Testis (tissue), 3 donors: ENCODE measurements around the gene CDKAL1. TPM values are rescaled to one million over a fixed set of nuclear protein-coding genes. Genes with fewer than 3 reads are reported as not detected.

Experiments used
- DNase-seq: peaks from one replicate; pipeline ENCODE4 v3.0.0-alpha.2; 2019
- H3K27ac ChIP-seq, 2 donors: fragments of 200-600 bp; sonication (generic); one replicate each; pipeline ENCODE4 v1.5.1; 2019
- H3K27me3 ChIP-seq: fragments of 200-600 bp; sonication (generic); one replicate; pipeline ENCODE4 v1.5.1; 2019
- H3K36me3 ChIP-seq: fragments of 200-600 bp; sonication (generic); one replicate; pipeline ENCODE4 v1.5.1; 2017; ENCODE audit warnings: low read depth; ENCODE audit errors: missing control alignments
- H3K4me1 ChIP-seq: fragments of 200-600 bp; sonication (generic); one replicate; pipeline ENCODE4 v1.5.1; 2019
- H3K4me3 ChIP-seq, 2 donors: fragments of 200-600 bp; sonication (generic); one replicate each; pipeline ENCODE4 v1.5.1; 2017 to 2019
- H3K9me3 ChIP-seq: fragments of 200-600 bp; sonication (generic); one replicate; pipeline ENCODE4 v1.5.1; 2017
- POLR2A ChIP-seq: fragments of 450-650 bp; IDR thresholded peaks from one replicate; pipeline ENCODE4 v1.6.1; 2017; ENCODE audit warnings: antibody characterized with exemption, mild to moderate bottlenecking, moderate library complexity
- WGBS, 2 donors: methylation state at CpG; one replicate each; pipeline ENCODE4 v1.1.5; 2018; 5-methylcytosine and 5-hydroxymethylcytosine counted together
- intact Hi-C: fragments of 100-400 bp; cut with DNase I; formaldehyde crosslinking; loops from one replicate; pipeline ENCODE4 v1.15.1; 2023; ENCODE audit warnings: low total_unique reads
- polyA plus RNA-seq: library from polyadenylated mRNA; stranded (reverse); fragments of 350-450 nt; fragmentation: Illumina TruSeq; extraction: RNeasy Lipid Tissue Mini Kit (QIAGEN cat#74804); gene quantifications from one replicate; pipeline ENCODE4 v1.2.3, GENCODE V29; 2014; ENCODE audit warnings: low read depth, low replicate concordance; ENCODE audit not compliant: insufficient read depth
- total RNA-seq, 2 donors: library from RNA; depleted of rRNA; stranded (reverse); fragments of >200 nt; gene quantifications; one replicate each; pipeline ENCODE4 v1.2.3, GENCODE V29; 2016
- TF ChIP-seq, protein P1 (sequence below), 3 experiments: fragments of 450-650 bp in 2 of 3; fragments of 200-600 bp in 1 of 3; sonication (generic) in 1 of 3; IDR thresholded peaks; one replicate each; pipeline ENCODE4 v1.5.1; 2016 to 2019; ENCODE audit warnings: antibody characterized with exemption in 3 of 3, mild to moderate bottlenecking in 2 of 3, moderate library complexity in 1 of 3

The CDKAL1 gene
- total and polyA plus RNA-seq, 3 donors from 2014 or later, result 11.1 to 18.5 (median 16.1) TPM

DNA sequence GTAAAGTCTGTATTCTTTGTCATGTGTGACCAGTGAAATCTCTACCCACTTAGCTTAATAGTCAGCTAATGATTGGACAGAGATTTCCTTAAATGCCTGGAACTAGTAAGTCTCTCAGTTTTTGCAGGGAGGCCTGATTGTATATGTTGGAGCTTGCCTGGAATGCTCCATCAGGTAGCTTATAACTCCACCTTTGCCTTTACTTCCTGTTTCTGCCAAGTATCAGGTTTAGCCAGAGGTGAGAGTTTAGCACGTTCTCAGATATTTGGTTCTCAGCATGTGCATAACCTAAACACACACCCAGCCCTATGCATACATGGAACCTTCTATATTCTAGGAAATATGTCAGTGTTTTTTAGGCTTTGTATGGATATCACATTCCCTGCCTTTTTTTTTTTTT is 435.3 kb downstream of the CDKAL1 start:
- Histone ChIP-seq H3K4me1 (no peaks in the 10 kb centered on the region), H3K27me3 (no peaks in the 10 kb centered on the region), H3K9me3 (no peaks in the 10 kb centered on the region), H3K27ac (no peak overlapping the region), H3K36me3 (no peaks in the 10 kb centered on the region), H3K4me3 (no peak overlapping the region)
- DNase-seq, result no peak
- no peak for TF ChIP-seq POLR2A
- TF ChIP-seq, protein P1, sequence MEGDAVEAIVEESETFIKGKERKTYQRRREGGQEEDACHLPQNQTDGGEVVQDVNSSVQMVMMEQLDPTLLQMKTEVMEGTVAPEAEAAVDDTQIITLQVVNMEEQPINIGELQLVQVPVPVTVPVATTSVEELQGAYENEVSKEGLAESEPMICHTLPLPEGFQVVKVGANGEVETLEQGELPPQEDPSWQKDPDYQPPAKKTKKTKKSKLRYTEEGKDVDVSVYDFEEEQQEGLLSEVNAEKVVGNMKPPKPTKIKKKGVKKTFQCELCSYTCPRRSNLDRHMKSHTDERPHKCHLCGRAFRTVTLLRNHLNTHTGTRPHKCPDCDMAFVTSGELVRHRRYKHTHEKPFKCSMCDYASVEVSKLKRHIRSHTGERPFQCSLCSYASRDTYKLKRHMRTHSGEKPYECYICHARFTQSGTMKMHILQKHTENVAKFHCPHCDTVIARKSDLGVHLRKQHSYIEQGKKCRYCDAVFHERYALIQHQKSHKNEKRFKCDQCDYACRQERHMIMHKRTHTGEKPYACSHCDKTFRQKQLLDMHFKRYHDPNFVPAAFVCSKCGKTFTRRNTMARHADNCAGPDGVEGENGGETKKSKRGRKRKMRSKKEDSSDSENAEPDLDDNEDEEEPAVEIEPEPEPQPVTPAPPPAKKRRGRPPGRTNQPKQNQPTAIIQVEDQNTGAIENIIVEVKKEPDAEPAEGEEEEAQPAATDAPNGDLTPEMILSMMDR (IDR thresholded peaks at IDR 0.05), result no peak
- WGBS, 2 donors, result 95 to 96% methylated on average over 1 of the region's 1 CpG
- intact Hi-C loops, result no loop called here

DNA sequence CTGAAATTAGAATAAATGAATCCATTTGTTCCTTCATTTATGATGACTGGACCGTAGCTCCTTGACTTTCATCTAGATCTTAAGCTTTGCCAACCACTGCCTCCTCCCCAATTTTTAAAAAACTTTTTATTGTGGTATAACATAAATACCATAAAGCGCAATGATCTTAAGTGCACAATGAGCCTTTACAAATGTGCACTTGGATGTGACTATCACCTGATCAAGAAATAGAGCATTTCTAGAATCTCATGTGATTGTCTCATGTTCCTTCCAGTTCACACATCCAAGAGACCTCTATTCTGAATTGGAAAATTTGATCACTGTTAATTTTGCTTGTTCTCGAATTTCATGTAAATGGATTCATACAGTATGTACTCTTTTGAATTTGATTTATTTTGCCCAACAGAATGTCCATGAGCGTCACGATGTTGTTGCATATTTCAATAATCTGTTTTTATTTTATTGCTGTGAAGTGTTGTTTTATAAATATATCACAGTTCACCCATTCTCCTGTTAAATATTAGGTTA is 442.2 kb downstream of the CDKAL1 start:
- Histone ChIP-seq H3K27me3 (no peaks in the 10 kb centered on the region), H3K9me3 (no peaks in the 10 kb centered on the region), H3K36me3 (no peaks in the 10 kb centered on the region), H3K4me3 (no peak overlapping the region), H3K4me1 (no peaks in the 10 kb centered on the region), H3K27ac (no peak overlapping the region)
- no peak for TF ChIP-seq POLR2A
- TF ChIP-seq, protein P1 (IDR thresholded peaks at IDR 0.05), result no peak
- 75 to 80% methylated on average over 5 of the region's 5 CpGs for WGBS, 2 donors
- intact Hi-C loops, result no loop called here
- no peak for DNase-seq

DNA sequence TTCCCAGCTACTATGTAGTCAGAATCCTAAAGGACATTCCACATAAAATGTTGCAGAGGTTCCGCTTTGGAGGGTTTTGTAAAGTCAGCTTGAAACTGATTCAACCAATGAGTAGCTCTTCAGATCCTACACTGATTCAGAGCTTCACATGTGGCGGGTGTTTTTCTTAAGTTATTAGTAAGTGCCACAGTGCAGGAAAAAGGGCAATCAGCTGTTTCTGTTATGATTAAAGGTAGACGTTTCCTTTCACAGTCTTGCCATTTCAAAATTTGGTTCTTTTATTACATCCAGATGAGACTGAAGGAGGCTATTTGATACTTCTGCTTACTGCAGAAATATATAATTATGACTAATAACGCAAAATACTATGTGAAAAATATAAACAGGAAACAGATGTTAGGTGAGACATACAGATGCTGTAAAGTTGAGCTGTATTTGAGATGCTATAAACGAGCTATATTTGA is 443.9 kb downstream of the CDKAL1 start:
- Histone ChIP-seq H3K27ac (no peak overlapping the region), H3K36me3 (no peaks in the 10 kb centered on the region), H3K4me3 (no peak overlapping the region), H3K9me3 (no peaks in the 10 kb centered on the region), H3K27me3 (no peaks in the 10 kb centered on the region), H3K4me1 (no peaks in the 10 kb centered on the region)
- intact Hi-C loops, result no loop called here
- no peak for DNase-seq
- TF ChIP-seq POLR2A, result no peak
- TF ChIP-seq, protein P1 (IDR thresholded peaks at IDR 0.05), result no peak
- 78 to 84% methylated on average over 5 of the region's 5 CpGs for WGBS, 2 donors

DNA sequence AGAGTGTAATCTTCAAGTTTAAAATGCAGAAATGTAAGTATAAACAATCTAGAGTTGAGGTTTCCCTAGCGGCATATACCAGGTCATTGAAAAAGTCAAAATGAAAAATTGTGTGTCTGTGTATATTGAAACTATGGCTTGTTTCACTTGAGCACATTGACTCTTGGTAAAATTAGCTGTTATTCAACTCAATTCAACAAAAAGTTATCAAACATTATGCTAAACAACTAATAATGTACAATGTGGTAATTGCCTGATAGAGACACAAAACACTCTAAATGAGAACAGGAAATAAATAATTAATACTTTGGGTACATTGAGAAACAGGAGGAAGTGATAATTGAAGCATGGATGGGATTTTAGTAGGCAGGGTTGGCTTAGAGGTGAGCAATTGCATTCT is 444.8 kb downstream of the CDKAL1 start:
- Histone ChIP-seq H3K36me3 (no peaks in the 10 kb centered on the region), H3K4me3 (no peak overlapping the region), H3K4me1 (no peaks in the 10 kb centered on the region), H3K27ac (no peak overlapping the region), H3K9me3 (no peaks in the 10 kb centered on the region), H3K27me3 (no peaks in the 10 kb centered on the region)
- intact Hi-C loops, result no loop called here
- TF ChIP-seq, protein P1 (IDR thresholded peaks at IDR 0.05), result no peak
- TF ChIP-seq POLR2A, result no peak
- 95 to 98% methylated on average over 1 of the region's 1 CpG for WGBS, 2 donors
- no peak for DNase-seq

DNA sequence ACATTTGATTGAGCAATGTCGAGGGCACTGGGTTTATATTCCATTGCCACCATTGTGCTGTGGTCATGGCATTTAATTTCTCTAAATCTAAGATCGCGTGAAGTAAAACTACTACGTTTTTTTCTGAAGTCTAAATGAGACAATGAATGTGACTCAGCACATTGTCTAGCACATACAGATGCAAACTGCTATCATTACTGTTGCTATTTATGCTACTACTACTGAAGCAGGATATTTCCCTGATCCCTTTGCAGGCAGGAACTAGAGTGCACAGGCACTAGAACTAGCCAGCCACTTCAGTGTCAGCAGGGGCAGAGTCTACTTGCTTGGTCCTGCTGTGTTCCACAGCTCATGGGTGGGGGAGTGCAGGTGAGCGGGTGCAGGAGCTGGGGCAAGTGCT is 449.7 kb downstream of the CDKAL1 start:
- H3K4me3 ChIP-seq, result no peak overlapping the region
- no peaks in the 10 kb centered on the region for H3K27me3 ChIP-seq
- H3K9me3 ChIP-seq, result no peaks in the 10 kb centered on the region
- TF ChIP-seq POLR2A, result no peak
- TF ChIP-seq, protein P1 (IDR thresholded peaks at IDR 0.05), result no peak
- H3K4me1 ChIP-seq, result no peaks in the 10 kb centered on the region
- no peak overlapping the region for H3K27ac ChIP-seq
- intact Hi-C loops, result no loop called here
- no peak for DNase-seq
- WGBS, 2 donors, result 92 to 95% methylated on average over 5 of the region's 5 CpGs
- H3K36me3 ChIP-seq, result no peaks in the 10 kb centered on the region
